Measurements from ENCODE around the gene ERP44. TPM values are rescaled to one million over a fixed set of nuclear protein-coding genes. Genes with fewer than 3 reads are reported as not detected.

The ERP44 gene
- total RNA-seq, 3 donors from 2014 or later (not counting 1 experiment from before 2014, with no cell fraction given) = 14.2 to 15.4 (median 15.1) TPM

DNA sequence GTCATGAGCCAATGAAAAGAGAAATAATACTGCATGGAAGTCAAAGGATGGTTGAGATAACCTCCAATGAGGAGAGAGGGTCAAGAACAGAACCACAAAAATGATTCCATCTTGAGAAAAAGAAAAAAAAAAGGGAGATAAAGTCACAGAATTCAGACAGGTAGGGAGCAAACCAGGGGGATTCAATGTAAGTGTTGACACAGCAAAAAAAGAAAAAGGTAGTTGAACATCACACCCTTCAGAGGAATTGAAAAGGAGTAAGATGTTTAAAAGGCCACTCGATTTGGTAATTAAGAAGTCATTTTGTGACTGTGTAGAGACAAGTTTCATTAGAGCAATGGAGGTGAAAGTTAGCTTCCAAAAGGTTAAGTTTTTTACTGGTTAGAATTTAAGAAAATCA is 79.3 kb downstream of the ERP44 start:
- intact Hi-C loops (cut with micrococcal nuclease) = no loop called here
- Mint-ChIP-seq H3K36me3 (peaks cover 27% of the 10 kb centered on the region), H3K9me3 (no peaks in the 10 kb centered on the region), H3K4me1 (peaks cover 0 to 9% of the 10 kb centered on the region in 2 donors), H3K4me3 (no peak overlapping the region), H3K27me3 (ENCODE audit: low read depth in 2 of 2) (no peaks in the 10 kb centered on the region), H3K27ac (no peak overlapping the region)
- ATAC-seq (no peak), DNase-seq (no peak)
- Histone ChIP-seq H3K27ac (ENCODE audit: low read length) (no peak overlapping the region), H3K36me3 (ENCODE audit: control insufficient read depth, insufficient read depth, low read length) (peaks cover 41% of the 10 kb centered on the region), H3K27me3 (ENCODE audit: control insufficient read depth, insufficient read depth, low read length) (no peaks in the 10 kb centered on the region), H3K4me1 (ENCODE audit: control insufficient read depth, insufficient read depth, low read length) (no peaks in the 10 kb centered on the region), H3K9me3 (ENCODE audit: control insufficient read depth, insufficient read depth, low read length) (no peaks in the 10 kb centered on the region), H3K4me3 (ENCODE audit: low read length) (no peak overlapping the region)
- WGBS (ENCODE audit: insufficient coverage) = 93% methylated on average over 1 of the region's 1 CpG
- TF ChIP-seq, protein P1, sequence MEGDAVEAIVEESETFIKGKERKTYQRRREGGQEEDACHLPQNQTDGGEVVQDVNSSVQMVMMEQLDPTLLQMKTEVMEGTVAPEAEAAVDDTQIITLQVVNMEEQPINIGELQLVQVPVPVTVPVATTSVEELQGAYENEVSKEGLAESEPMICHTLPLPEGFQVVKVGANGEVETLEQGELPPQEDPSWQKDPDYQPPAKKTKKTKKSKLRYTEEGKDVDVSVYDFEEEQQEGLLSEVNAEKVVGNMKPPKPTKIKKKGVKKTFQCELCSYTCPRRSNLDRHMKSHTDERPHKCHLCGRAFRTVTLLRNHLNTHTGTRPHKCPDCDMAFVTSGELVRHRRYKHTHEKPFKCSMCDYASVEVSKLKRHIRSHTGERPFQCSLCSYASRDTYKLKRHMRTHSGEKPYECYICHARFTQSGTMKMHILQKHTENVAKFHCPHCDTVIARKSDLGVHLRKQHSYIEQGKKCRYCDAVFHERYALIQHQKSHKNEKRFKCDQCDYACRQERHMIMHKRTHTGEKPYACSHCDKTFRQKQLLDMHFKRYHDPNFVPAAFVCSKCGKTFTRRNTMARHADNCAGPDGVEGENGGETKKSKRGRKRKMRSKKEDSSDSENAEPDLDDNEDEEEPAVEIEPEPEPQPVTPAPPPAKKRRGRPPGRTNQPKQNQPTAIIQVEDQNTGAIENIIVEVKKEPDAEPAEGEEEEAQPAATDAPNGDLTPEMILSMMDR (IDR thresholded peaks at IDR 0.05) = no peak

DNA sequence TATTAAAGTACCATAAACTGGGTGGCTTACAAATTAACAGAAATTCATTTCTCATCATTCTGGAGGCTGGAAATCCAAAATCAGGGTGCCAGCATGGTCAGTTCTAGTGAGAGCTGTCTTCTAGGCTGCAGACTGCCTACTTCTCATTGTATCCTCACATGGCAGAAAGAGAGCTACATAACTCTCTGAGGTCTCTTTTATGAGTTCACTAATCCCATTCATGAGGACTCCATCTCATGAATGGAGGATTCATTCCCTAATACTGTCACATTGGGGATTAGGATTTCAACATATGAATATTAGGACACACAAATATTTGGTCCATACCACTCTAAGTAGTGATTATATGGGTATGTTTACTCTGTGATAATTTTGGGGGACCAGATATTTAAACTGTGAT is 84.0 kb downstream of the ERP44 start:
- Histone ChIP-seq H3K4me1 (ENCODE audit: control insufficient read depth, insufficient read depth, low read length) (no peaks in the 10 kb centered on the region), H3K27ac (ENCODE audit: low read length) (no peak overlapping the region), H3K9me3 (ENCODE audit: control insufficient read depth, insufficient read depth, low read length) (no peaks in the 10 kb centered on the region), H3K4me3 (ENCODE audit: low read length) (no peak overlapping the region), H3K27me3 (ENCODE audit: control insufficient read depth, insufficient read depth, low read length) (no peaks in the 10 kb centered on the region), H3K36me3 (ENCODE audit: control insufficient read depth, insufficient read depth, low read length) (peaks cover 37% of the 10 kb centered on the region)
- Mint-ChIP-seq H3K27ac (no peak overlapping the region), H3K9me3 (peaks cover 0 to 3% of the 10 kb centered on the region in 2 donors), H3K27me3 (ENCODE audit: low read depth in 2 of 2) (no peaks in the 10 kb centered on the region), H3K4me1 (peaks cover 0 to 8% of the 10 kb centered on the region in 2 donors), H3K4me3 (no peak overlapping the region), H3K36me3 (peaks cover 25% of the 10 kb centered on the region)
- TF ChIP-seq, protein P1 (IDR thresholded peaks at IDR 0.05) = no peak
- ATAC-seq (no peak), DNase-seq (no peak)
- intact Hi-C loops (cut with micrococcal nuclease) = loop anchor here (5.0 kb wide), 1 partner anchor 193 kb away; the partner anchor contains the start of gene NR4A3

DNA sequence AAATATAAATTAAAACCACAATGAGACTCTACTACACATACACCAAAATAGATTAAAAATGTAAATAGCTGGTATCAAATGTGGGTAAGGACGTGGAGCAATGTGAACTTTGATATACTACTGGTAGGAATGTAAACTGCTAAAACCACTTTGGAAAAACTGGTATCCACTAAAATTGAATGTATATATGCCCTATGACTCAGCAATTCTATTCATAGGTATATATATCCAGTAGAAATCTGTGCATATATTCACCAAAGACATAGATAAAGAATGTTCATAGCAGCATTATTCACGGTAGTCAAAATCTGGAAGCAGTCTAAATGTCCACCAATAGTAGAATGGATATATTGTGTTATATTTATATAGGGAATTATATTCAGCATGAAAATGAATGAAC is 85.2 kb downstream of the ERP44 start:
- peaks cover 12% of the 10 kb centered on the region for H3K36me3 Mint-ChIP-seq
- ATAC-seq (no peak), DNase-seq (no peak)
- intact Hi-C loops (cut with micrococcal nuclease) = loop anchor here (5.0 kb wide), 1 partner anchor 191 kb away; the partner anchor contains the start of gene NR4A3
- H3K27me3 Mint-ChIP-seq (ENCODE audit: low read depth in 2 of 2) = no peaks in the 10 kb centered on the region
- Histone ChIP-seq H3K27ac (ENCODE audit: low read length) (no peak overlapping the region), H3K36me3 (ENCODE audit: control insufficient read depth, insufficient read depth, low read length) (peaks cover 28% of the 10 kb centered on the region), H3K9me3 (ENCODE audit: control insufficient read depth, insufficient read depth, low read length) (no peaks in the 10 kb centered on the region), H3K4me3 (ENCODE audit: low read length) (no peak overlapping the region), H3K27me3 (ENCODE audit: control insufficient read depth, insufficient read depth, low read length) (no peaks in the 10 kb centered on the region), H3K4me1 (ENCODE audit: control insufficient read depth, insufficient read depth, low read length) (no peaks in the 10 kb centered on the region)
- no peak overlapping the region for H3K27ac Mint-ChIP-seq
- 86% methylated on average over 1 of the region's 2 CpGs for WGBS (ENCODE audit: insufficient coverage)
- no peak overlapping the region for H3K4me3 Mint-ChIP-seq
- TF ChIP-seq, protein P1 (IDR thresholded peaks at IDR 0.05) = no peak
- H3K9me3 Mint-ChIP-seq = peaks cover 0 to 3% of the 10 kb centered on the region in 2 donors
- no peaks in the 10 kb centered on the region for H3K4me1 Mint-ChIP-seq

DNA sequence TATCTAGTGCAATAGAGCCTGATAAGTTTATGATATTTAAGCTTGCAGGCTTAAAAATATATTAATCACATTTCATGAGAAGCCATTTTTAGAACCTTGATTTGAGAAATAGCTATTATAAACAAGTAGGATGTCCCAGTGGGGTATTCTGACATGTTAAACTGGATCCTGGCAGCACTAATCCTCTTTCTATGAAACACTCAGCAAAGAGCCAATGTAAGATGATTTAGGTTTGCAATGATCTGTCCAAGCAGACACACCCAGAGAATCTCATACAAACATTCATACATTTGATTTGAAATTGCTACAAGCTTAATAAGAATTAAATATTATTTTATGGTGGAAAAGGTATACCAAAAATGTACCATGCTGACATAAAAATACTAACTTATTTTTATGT is 86.5 kb downstream of the ERP44 start:
- intact Hi-C loops (cut with micrococcal nuclease) = loop anchor here (5.0 kb wide), 1 partner anchor 190 kb away; the partner anchor contains the start of gene NR4A3
- TF ChIP-seq, protein P1 (IDR thresholded peaks at IDR 0.05) = no peak
- no peak overlapping the region for H3K27ac ChIP-seq (ENCODE audit: low read length)
- peaks cover 24% of the 10 kb centered on the region for H3K36me3 ChIP-seq (ENCODE audit: control insufficient read depth, insufficient read depth, low read length)
- Mint-ChIP-seq H3K27me3 (ENCODE audit: low read depth in 2 of 2) (no peaks in the 10 kb centered on the region), H3K4me3 (no peak overlapping the region), H3K9me3 (peaks cover 0 to 3% of the 10 kb centered on the region in 2 donors), H3K4me1 (no peaks in the 10 kb centered on the region), H3K36me3 (no peaks in the 10 kb centered on the region), H3K27ac (no peak overlapping the region)
- H3K4me3 ChIP-seq (ENCODE audit: low read length) = no peak overlapping the region
- no peaks in the 10 kb centered on the region for H3K4me1 ChIP-seq (ENCODE audit: control insufficient read depth, insufficient read depth, low read length)
- ATAC-seq (no peak), DNase-seq (no peak)
- H3K9me3 ChIP-seq (ENCODE audit: control insufficient read depth, insufficient read depth, low read length) = no peaks in the 10 kb centered on the region
- no peaks in the 10 kb centered on the region for H3K27me3 ChIP-seq (ENCODE audit: control insufficient read depth, insufficient read depth, low read length)
